GM21381 (cell line): ENCODE data around the gene SLC25A30.
"Not testable (repeated sequence)": the region's sequence is repeated elsewhere in the genome, so short reads cannot be mapped to it uniquely, and the experiment has no call there.

Experiments
- ATAC-seq: cut with Tn5 transposase; IDR thresholded peaks from one replicate; pipeline ENCODE4 v1.9.1; 2021; ENCODE audit warnings: mild to moderate bottlenecking, moderate library complexity; ENCODE audit not compliant: unreplicated experiment

Gene SLC25A30

DNA sequence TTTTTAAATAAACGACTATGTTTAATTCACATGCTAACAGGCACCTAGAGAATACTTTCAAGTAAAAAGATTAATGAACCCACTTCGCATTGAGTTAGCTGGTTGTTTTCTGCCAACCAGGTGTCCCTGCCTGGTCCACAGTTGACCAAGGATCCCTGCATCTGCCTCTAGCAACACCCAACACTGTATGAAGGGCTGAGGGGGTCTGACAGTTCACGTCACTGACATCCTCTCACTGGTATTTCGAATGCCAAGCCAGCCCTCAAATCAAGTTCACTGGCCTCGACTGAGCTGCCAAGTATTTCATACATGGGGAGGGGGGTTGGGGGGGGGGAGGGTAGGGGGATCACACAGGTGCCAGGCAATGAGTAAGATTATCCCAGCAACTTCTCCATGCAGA, 25.4 kb downstream of the SLC25A30 start:
- ATAC-seq = no peak

DNA sequence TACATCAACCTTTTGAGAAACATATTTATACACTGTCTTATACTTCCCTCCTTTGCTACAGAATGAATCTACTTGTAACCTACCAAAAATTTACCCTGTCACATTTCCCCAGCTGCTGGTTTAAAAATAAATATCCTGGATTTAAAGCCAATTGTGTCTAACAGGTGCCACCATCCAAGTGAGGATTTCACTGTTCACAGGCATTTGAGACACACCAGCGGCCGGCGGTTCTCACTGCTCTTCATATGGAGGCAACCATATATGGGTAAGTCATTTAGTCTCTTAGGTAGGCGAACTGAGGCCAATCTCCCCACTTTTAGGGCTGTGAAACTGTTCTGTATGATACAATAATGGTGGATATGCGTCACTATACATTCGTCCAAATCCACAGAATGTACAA, 26.2 kb downstream of the SLC25A30 start:
- no peak for ATAC-seq

DNA sequence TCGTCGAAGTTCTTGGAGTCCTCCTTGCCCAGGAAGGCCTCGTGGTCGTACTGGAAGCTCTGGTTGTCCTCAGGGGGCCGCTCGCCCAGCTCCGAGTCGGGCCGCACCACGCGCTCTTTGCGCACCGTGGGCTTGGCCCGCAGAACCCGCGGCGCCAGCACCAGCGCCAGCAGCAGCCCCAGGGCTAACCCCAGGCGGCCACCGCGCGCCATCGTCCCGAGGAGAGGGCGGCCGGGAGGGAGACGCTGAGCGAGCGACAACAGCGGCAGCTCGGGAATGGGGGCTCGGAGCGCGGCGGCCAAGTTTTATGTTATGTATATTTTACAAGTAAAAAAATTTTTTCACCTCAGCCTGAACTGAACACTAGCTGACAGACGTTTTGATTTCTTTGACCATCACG, 27.0 kb downstream of the SLC25A30 start:
- not testable (repeated sequence) for ATAC-seq

DNA sequence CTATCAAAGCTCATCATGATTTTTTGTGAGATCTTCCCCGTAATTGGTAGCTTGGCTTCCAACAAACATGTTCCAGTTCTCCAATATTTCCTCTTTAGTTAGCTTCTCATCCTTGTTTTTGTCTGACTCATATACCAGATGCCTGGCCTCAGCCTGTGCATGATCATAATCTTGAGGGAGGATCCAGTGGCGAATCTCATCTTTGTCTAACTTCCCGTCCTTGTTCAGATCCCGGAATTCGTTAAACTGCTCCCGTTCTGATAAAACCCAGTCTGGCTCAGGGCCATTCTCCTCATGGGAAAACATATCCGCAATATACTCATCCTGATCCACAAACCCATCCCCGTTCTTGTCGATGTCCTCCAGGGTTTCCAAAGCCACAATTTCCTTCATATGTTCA, 27.8 kb downstream of the SLC25A30 start:
- ATAC-seq = not testable (repeated sequence)

DNA sequence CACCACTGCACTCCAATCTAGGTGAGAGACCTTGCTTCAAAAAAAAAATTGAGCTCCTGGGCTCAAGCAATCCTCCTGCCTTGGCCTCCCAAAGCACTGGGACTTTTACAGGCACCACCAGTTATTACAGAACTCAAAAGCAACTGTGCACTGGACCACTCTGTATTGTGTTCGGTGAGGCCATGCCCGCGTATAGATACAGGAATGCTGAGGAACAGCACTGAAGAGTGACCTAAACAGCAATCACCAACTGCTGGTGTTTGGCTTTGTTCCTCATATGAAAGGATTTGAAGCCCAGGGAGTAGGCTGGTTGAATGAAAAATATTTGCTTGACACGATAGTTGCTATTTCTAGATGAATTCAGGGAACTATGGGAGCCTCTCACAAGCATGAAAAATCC, 29.5 kb downstream of the SLC25A30 start:
- no peak for ATAC-seq

DNA sequence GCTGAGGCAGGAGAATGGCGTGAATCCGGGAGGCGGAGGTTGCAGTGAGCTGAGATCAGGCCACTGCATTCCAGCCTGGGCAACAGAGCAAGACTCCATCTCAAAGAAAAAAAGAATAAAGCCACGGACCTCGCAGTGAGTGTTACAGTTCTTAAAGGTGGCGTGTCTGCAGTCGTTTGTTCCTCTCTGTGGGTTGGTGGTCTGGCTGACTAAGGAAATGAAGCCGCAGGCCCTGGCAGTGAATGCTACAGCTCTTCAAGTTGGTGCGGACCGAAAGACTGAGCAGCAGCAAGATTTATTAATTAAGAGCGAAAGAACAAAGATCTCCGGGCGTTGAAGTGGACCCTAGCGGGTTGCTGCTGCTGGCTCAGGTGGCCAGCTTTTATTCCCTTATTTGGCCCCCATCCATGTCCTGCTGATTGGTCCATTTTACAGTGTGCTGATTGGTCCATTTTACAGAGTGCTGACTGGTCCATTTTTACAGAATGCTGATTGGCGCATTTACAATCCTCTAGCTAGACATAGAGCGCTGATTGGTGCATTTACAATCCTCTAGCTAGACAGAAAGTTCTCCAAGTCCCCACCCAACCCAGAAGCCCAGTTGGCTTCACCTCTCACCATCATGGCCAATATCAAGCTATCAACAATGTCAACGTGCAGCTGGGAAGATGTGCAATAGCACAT, 31.1 kb downstream of the SLC25A30 start:
- not testable (repeated sequence) for ATAC-seq

DNA sequence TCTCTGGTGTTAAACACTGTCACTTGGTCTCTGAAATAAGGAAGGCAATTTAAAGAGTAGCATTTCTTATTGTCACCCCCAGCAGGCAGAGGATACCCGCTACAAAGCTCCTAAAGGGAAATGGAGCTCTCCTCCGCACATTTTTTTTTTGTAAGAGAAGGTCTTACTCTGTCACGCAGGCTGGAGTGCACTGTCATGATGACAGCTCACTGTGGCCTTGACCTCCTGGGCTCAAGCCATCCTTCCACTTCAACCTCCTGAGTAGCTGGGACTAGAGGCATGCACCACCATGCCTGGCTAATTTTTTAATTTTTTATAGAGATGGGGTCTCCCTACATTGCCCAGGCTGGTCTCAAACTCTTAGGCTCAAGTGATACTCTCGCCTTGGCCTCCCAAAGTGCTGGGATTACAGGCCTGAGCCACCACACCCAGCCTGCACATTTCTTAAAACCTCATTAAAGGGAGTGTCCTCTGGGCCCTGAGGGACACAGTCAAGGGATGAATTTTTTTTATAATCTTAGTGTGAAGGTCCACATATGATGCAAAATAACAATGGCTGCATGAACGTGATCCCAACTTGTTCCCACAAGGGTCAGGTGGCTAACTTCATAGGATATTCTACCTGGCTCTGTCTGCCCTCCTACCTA, 32.1 kb downstream of the SLC25A30 start:
- ATAC-seq = no peak

DNA sequence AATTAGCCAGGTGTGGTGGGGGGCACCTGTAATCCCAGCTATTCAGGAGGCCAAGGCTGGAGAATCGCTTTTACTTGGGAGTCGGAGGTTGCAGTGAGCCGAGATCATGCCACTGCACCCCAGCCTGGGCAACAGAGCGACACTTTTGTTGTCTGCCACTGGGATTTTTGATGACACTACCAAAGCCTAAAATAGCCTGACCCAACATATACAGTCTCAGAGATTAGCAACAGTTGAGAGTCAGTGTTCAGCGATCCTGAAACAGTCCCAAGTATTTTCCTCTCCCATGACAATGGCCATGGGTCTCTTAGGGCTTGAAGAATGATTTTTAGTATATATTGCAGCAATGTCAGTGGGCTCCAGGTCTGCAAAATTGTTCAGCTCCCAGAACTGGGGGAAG, 32.9 kb downstream of the SLC25A30 start:
- no peak for ATAC-seq

DNA sequence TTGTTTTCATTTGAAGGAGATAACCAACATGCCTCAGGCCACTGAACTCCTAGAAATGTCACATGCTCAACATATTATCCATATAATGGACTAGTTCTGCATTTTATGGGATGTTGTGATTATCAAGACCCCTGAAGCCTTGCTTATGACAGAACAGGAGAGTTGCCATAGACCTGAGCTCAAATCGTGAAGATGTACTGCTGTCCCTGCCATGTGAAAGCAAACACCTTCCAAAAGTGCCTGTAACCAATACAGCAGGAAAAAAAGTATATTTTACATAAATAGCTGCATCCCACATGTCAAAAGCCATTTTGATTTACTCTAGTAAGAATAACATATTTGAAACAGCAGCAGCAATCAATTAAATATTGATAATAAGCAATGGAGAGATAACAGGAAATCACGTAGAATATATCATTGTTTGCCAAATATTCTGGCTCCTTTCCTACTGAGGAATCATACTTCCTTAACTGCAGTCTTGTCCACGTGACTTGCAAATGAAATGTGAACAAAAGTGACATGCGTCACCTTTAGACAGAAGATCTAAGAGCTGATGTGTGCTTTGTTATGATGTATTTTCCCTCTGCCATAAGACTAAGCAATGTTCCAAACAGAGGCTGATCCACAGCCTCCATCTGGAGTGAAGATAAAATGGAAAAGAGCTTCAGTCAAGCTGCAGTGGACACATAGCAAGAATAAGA, 33.5 kb downstream of the SLC25A30 start:
- no peak for ATAC-seq

DNA sequence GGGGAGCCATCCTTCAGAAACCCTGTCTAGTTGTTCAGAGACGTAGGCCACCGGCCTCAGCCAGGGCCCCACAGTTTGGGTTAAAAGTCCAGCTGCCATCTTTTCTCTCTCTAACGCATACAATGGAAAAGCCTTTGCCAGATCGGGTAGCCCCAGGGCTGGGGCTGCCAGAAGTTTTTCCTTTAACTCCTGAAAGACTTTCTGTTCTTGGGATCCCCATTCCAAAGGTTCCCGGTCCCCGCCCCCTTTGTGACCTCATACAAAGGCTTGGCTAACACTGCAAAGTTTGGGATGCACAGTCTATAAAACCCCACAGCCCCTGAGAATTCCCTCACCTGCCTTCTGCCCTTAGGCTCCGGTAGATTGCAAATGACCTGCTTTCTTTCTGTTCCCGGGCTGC, 35.4 kb downstream of the SLC25A30 start:
- ATAC-seq = not testable (repeated sequence)

DNA sequence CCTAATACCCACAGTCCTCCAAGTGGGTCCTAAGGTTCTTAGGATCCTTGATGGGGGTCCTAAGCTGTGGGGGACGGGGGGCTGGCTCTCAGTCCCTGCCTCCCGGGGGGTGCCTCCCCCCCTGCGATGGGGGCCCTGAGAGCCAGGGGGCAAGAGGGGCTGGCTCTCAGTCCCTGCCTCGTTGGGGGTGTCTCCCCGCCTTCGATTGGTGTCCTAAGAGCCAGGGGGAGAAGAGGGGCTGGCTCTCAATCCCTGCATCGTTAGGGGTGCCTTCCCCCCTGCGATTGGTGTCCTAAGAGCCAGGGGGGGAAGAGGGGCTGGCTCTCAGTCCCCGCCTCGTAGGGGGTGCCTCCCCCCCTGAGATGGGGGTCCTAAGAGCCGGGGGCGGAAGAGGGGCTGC, 37.0 kb downstream of the SLC25A30 start:
- ATAC-seq = no peak

DNA sequence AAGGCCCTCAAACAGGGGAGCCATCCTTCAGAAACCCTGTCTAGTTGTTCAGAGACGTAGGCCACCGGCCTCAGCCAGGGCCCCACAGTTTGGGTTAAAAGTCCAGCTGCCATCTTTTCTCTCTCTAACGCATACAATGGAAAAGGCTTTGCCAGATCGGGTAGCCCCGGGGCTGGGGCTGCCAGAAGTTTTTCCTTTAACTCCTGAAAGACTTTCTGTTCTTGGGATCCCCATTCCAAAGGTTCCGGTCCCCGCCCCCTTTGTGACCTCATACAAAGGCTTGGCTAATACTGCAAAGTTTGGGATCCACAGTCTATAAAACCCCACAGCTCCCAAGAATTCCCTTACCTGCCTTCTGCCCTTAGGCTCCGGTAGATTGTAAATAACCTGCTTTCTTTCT, 37.5 kb downstream of the SLC25A30 start:
- ATAC-seq = not testable (repeated sequence)

DNA sequence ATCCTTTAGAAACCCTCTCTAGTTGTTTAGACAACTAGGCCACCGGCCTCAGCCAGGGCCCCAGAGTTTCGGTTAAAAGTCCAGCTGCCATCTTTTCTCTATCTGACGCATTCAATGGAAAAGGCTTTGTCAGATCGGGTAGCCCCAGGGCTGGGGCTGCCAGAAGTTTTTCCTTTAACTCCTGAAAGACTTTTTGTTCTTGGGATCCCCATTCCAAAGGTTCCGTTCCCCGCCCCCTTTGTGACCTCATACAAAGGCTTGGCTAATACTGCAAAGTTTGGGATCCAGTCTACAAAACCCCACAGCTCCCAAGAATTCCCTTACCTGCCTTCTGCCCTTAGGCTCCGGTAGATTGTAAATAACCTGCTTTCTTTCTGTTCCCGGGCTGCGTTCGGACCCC, 38.7 kb downstream of the SLC25A30 start:
- ATAC-seq = not testable (repeated sequence)

DNA sequence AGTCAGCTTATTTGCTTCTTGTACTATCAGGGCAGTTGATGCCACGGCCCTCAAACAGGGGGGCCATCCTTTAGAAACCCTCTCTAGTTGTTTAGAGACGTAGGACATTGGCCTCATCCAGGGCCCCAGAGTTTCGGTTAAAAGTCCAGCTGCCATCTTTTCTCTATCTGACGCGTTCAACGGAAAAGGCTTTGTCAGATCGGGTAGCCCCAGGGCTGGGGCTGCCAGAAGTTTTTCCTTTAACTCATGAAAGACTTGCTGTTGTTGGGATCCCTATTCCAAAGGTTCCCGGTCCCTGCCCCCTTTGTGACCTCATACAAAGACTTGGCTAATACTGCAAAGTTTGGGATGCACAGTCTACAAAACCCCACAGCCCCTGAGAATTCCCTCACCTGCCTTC, 39.4 kb downstream of the SLC25A30 start:
- ATAC-seq = not testable (repeated sequence)

DNA sequence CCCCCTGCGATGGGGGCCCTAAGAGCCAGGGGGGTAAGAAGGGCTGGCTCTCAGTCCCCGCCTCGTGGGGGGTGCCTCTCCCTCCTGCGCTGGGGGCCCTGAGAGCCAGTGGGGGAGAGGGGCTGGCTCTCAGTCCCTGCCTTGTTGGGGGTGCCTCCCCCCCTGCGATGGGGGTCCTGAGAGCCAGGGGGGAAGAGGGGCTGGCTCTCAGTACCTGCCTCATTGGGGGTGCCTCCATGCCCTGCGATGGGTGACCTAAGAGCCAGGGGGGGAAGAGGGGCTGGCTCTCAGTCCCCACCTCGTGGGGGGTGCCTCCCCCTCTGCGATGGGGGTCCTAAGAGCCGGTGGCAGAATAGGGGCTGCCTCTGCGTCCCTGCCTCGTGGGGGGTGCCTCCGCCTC, 40.9 kb downstream of the SLC25A30 start:
- not testable (repeated sequence) for ATAC-seq

DNA sequence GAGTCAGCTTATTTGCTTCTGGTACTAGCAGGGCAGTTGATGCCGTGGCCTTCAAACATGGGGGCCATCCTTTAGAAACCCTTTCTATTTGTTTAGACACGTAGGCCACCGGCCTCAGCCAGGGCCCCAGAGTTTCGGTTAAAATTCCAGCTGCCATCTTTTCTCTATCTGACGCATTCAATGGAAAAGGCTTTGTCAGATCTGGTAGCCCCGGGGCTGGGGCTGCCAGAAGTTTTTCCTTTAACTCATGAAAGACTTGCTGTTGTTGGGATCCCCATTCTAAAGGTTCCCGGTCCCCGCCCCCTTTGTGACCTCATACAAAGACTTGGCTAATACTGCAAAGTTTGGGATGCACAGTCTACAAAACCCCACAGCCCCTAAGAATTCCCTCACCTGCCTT, 41.5 kb downstream of the SLC25A30 start:
- not testable (repeated sequence) for ATAC-seq

DNA sequence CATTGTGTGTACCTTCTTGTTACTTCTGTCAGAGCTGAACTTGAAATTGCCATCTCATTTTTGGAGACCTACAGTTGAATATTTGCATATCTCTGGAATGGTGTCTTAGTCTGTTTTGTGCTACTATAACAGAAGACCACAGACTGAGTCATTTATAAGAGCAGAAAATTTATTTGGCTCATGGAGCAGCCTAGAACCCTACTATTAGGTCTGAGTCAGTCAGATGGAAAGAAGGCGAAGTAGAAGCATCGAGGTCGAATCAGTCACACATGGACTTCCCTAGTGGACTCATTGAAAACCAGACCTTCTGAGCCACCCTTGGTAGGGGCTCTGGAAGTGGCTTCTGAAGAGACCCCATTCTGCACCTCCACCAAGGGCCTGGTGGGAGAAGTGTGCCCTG, 43.3 kb downstream of the SLC25A30 start:
- ATAC-seq = no peak

DNA sequence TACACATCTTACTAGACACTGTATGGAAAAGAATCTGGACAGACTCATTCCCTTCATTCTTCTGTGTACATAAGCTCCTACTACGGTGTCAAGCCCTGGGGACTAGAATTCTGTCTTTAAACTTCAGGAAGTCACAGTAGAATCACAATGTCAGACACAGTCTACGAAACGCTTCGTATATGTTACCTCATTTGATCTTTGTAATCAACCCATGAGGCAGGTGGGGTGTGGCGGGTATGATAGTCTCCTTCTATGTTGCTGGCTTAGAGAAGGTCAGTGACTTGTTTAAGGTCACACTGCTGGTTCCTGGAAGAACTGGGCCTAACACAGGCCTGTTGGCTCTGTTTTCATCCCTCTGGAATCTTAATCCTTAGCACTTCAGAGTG, 45.0 kb downstream of the SLC25A30 start:
- ATAC-seq = no peak

DNA sequence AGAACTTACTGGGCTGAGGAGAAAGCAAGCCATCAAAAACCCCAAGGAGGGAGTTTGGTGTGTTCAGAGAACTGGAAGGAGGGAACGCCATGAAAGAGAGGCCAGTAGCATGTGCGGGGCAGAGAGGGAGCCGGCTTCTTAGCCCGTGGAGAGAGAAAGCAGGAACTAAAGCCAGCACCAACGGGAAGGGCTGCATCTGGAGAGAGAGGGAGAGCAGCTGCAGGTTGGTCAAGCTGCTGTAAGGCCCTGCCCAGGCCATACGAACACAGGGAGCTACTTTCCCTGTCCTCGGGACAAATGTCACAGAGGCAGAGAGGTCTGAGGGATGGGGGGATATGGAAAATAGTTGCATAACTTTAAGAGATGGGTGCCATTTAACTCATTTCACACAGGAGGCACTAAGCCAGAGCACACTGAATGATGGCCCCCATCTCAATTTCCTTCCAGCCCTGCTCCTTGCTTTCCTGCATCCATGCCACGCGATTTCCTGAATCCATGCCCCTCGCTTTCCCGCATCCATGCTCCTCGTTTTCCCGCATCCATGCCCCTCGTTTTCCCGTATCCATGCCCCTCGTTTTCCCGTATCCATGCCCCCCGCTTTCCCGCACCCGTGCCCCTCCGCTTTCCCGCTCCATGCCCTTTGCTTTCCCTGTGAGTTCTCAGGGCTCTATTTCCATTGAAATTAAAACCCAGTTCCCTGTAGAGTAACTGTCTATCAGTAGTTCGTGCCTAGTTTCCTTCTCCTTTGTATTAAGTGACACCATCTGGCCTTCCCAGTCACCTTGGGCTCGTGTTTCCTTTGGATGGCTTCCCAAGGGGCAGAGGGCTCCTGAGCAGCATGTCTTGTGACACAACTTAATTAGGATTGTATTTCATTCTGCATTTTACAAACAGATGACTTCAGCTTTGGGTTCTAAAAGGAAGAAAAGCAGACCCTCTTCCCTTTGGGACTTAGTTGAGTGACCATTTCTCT, 45.7 kb downstream of the SLC25A30 start:
- ATAC-seq = no peak

DNA sequence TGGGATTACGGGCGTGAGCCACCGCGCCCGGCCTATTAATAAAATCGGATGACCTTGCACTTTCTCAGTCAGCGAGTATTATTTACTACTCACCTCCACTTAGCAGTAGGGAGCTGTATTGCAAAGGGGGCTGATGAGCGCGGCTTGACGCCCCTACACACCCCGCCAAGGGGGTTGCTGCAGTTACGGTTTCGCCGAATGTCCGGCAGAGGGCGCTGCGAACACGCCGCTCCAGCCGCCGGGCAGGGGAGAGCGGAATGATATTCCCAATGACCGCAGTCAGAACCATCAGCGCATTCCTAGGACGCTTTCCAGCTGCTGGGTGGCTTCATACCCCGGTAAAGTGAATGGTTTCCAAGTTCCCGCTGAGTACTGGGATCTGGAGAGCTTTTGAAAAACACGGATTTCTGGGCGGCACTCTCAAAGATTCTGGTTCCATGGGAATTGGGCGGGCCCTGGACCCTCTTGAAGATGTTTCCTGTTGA, 47.2 kb downstream of the SLC25A30 start:
- no peak for ATAC-seq

DNA sequence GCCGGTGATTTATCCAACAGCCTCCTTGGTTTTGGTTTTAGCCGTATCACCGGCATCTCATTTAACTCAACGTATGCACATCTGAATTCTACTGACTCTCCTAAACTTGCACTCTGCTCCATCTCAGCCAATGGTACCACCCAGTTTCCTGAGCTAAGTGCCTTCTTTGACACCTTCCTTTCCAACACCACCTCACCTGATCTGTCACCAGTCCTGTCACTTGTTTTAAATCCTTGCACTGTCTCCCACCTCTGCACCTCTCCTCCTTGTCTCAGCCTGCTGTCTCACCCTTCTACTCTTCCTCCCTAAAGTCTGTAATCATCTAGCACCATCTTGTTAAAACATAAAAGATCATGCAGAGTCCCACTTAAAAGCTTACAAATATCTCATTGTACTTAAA, 49.1 kb downstream of the SLC25A30 start:
- ATAC-seq = no peak
